Trophoblast cell (in vitro differentiated cells and primary cell): ENCODE results near the gene PRPH.

Experiments used
- DNase-seq, 2 donors: peaks; one replicate each; pipeline ENCODE4 v3.0.0-alpha.2; 2016
- H2AFZ ChIP-seq: 2 replicates; pipeline ENCODE4 v1.6.1; 2013; ENCODE audit warnings: low read length, moderate library complexity, mild to moderate bottlenecking; ENCODE audit not compliant: insufficient read depth, poor library complexity
- H2AK5ac ChIP-seq: 2 replicates; pipeline ENCODE4 v1.6.1; 2013; ENCODE audit warnings: mild to moderate bottlenecking, low read length
- H2BK120ac ChIP-seq: 2 replicates; pipeline ENCODE4 v1.6.1; 2013; ENCODE audit warnings: low read length, mild to moderate bottlenecking, moderate library complexity; ENCODE audit not compliant: insufficient read depth, poor library complexity
- H2BK12ac ChIP-seq: 2 replicates; pipeline ENCODE4 v1.6.1; 2013; ENCODE audit warnings: mild to moderate bottlenecking, low read length, moderate library complexity
- H2BK5ac ChIP-seq: 2 replicates; pipeline ENCODE4 v1.6.1; 2013; ENCODE audit warnings: low read length, low read depth, moderate library complexity, mild to moderate bottlenecking; ENCODE audit not compliant: poor library complexity
- H3K14ac ChIP-seq: 2 replicates; pipeline ENCODE4 v1.6.1; 2013; ENCODE audit warnings: mild to moderate bottlenecking, low read length
- H3K18ac ChIP-seq: 2 replicates; pipeline ENCODE4 v1.6.1; 2013; ENCODE audit warnings: mild to moderate bottlenecking, low read length
- H3K23ac ChIP-seq: 2 replicates; pipeline ENCODE4 v1.6.1; 2013; ENCODE audit warnings: low read length
- H3K27ac ChIP-seq: 2 replicates; pipeline ENCODE4 v1.5.1; 2013; ENCODE audit warnings: low read depth, mild to moderate bottlenecking, inconsistent platforms, low read length, moderate library complexity
- H3K27me3 ChIP-seq: 2 replicates; pipeline ENCODE4 v1.6.1; 2013; ENCODE audit warnings: inconsistent platforms, mild to moderate bottlenecking, low read length, moderate library complexity; ENCODE audit not compliant: insufficient read depth
- H3K36me3 ChIP-seq, 2 experiments: 1 replicate in 1 of 2; 2 replicates in 1 of 2; pipeline ENCODE4 v1.6.1; 2013; ENCODE audit warnings: low read length in 2 of 2, mild to moderate bottlenecking in 2 of 2, moderate library complexity in 1 of 2; ENCODE audit not compliant: insufficient read depth in 2 of 2, control insufficient read depth in 1 of 2
- H3K4ac ChIP-seq: 2 replicates; pipeline ENCODE4 v1.6.1; 2013; ENCODE audit warnings: low read depth, mild to moderate bottlenecking, low read length, moderate library complexity
- H3K4me1 ChIP-seq, 2 experiments: 1 replicate in 1 of 2; 2 replicates in 1 of 2; pipeline ENCODE4 v1.6.1; 2013; ENCODE audit warnings: low read length in 2 of 2, mild to moderate bottlenecking in 2 of 2, moderate library complexity in 1 of 2; ENCODE audit not compliant: insufficient read depth in 2 of 2, control insufficient read depth in 1 of 2
- H3K4me2 ChIP-seq: 2 replicates; pipeline ENCODE4 v1.6.1; 2013; ENCODE audit warnings: inconsistent platforms, mild to moderate bottlenecking, low read length, moderate library complexity
- H3K4me3 ChIP-seq: 2 replicates; pipeline ENCODE4 v1.5.1; 2013; ENCODE audit warnings: mild to moderate bottlenecking, low read depth, low read length, inconsistent platforms
- H3K79me1 ChIP-seq: one replicate; pipeline ENCODE4 v1.6.1; 2013; ENCODE audit warnings: low read length
- H3K79me2 ChIP-seq: 2 replicates; pipeline ENCODE4 v1.6.1; 2013; ENCODE audit warnings: low read length, mild to moderate bottlenecking; ENCODE audit not compliant: control insufficient read depth, insufficient read depth, poor library complexity
- H3K9ac ChIP-seq: 2 replicates; pipeline ENCODE4 v1.6.1; 2013; ENCODE audit warnings: mild to moderate bottlenecking, low read length
- H3K9me3 ChIP-seq: 2 replicates; pipeline ENCODE4 v1.6.1; 2013; ENCODE audit warnings: low read depth, mild to moderate bottlenecking, control low read depth, inconsistent platforms, low read length; ENCODE audit not compliant: insufficient read depth
- H4K12ac ChIP-seq: 2 replicates; pipeline ENCODE4 v1.6.1; 2013; ENCODE audit warnings: low read depth, mild to moderate bottlenecking, low read length, moderate library complexity
- H4K8ac ChIP-seq: 2 replicates; pipeline ENCODE4 v1.6.1; 2013; ENCODE audit warnings: low read depth, mild to moderate bottlenecking, low read length, moderate library complexity
- H4K91ac ChIP-seq: one replicate; pipeline ENCODE4 v1.6.1; 2013; ENCODE audit warnings: low read depth, mild to moderate bottlenecking, low read length, moderate library complexity
- WGBS: extraction: QIAGEN DNeasy Blood & Tissue Kit; methylation state at CpG from one replicate; pipeline ENCODE4 v1.1.7; 2013; ENCODE audit warnings: missing lambda C conversion rate; ENCODE audit not compliant: insufficient read length, insufficient coverage; ENCODE audit errors: extremely low coverage; 5-methylcytosine and 5-hydroxymethylcytosine counted together

The PRPH gene

DNA sequence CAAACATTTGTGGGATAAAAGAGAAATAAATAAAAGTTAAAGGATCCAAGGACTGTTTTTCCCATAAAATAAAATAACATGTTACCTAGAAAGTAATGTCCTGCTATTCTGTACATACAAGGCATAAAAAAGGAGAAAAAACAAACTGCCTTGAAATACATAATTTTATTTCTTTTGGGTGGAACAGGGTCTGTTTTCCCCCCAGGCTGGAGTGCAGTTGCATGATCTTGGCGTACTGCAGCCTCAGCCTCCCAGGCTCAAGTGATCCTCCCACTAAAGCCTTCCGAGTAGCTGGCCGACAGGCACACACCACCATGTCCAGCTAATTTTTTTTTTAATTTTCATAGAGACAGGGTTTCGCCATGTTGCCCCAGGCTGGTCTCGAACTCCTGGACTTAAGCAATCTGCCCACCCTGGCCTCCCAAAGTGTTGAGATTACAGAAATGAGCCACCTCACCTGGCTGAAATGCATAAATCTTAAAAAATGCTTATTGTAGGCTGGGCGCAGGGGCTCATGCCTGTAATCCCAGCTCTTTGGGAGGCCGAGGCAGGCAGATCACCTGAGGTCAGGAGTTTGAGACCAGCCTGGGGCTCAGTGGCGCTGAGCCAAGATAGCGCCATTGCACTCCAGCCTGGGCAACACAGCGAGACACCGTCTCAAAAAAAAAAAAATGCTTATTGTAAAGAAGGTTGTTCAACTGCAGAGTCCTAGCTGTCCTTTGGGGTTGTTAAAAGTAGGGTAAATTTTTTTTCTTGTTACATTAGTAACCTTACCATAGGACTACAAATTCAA is 34.2 kb upstream of the PRPH start:
- peaks cover 14% of the 10 kb centered on the region for H3K79me2 ChIP-seq
- no peak overlapping the region for H3K14ac ChIP-seq
- no peak overlapping the region for H2BK120ac ChIP-seq
- H3K27ac ChIP-seq = no peak overlapping the region
- H3K23ac ChIP-seq = no peak overlapping the region
- H3K9me3 ChIP-seq = no peaks in the 10 kb centered on the region
- no peak overlapping the region for H4K91ac ChIP-seq
- no peak overlapping the region for H2BK12ac ChIP-seq
- no peak overlapping the region for H2AFZ ChIP-seq
- H3K4me3 ChIP-seq = no peak overlapping the region
- H4K8ac ChIP-seq = no peak overlapping the region
- no peak overlapping the region for H3K9ac ChIP-seq
- no peak overlapping the region for H2BK5ac ChIP-seq
- H3K4me2 ChIP-seq = no peak overlapping the region
- no peak overlapping the region for H2AK5ac ChIP-seq
- H3K27me3 ChIP-seq = no peaks in the 10 kb centered on the region
- H3K4ac ChIP-seq = no peak overlapping the region
- WGBS = no CpG with 5 or more reads among the region's 11 CpGs
- no peak overlapping the region for H3K18ac ChIP-seq
- DNase-seq = peak; percentile 91
- H3K4me1 ChIP-seq = no peaks in the 10 kb centered on the region
- H3K79me1 ChIP-seq = peaks cover 13% of the 10 kb centered on the region
- H3K36me3 ChIP-seq = no peaks in the 10 kb centered on the region
- no peak overlapping the region for H4K12ac ChIP-seq

DNA sequence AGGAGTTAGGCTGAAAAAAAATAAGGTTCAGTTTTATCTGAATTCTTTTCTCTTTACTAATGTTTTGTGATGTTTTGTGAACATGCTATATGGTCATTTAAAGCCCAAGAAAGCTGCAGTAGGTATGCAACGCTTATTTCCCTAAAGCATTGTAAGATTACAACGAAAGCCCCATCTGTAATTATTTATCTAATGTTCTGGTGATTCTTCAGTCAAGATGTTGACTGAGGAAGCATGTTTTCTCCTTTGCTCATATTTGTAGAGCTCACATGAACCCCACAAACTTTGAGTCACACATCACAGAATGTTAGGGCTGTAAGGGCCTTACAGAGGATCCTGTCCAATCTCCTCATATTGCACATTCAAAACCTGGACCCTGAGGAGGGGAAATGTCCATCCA is 33.2 kb upstream of the PRPH start:
- H2AFZ ChIP-seq = no peak overlapping the region
- no peak overlapping the region for H2BK120ac ChIP-seq
- H3K23ac ChIP-seq = no peak overlapping the region
- no peak overlapping the region for H3K14ac ChIP-seq
- no peak overlapping the region for H4K8ac ChIP-seq
- H3K79me1 ChIP-seq = peaks cover 15% of the 10 kb centered on the region
- peaks cover 3% of the 10 kb centered on the region in 2 experiments for H3K36me3 ChIP-seq
- no peaks in the 10 kb centered on the region for H3K27me3 ChIP-seq
- no peak overlapping the region for H4K91ac ChIP-seq
- H3K27ac ChIP-seq = no peak overlapping the region
- H4K12ac ChIP-seq = no peak overlapping the region
- H2BK12ac ChIP-seq = no peak overlapping the region
- peak in 1 of 2 donors; percentile 23 for DNase-seq
- peaks cover 0 to 3% of the 10 kb centered on the region in 2 experiments for H3K4me1 ChIP-seq
- WGBS = no CpG with 5 or more reads among the region's 2 CpGs
- H3K4me2 ChIP-seq = no peak overlapping the region
- H2BK5ac ChIP-seq = no peak overlapping the region
- H3K79me2 ChIP-seq = peaks cover 19% of the 10 kb centered on the region
- no peak overlapping the region for H3K18ac ChIP-seq
- no peak overlapping the region for H3K4me3 ChIP-seq
- no peak overlapping the region for H3K9ac ChIP-seq
- no peaks in the 10 kb centered on the region for H3K9me3 ChIP-seq
- H3K4ac ChIP-seq = no peak overlapping the region
- H2AK5ac ChIP-seq = no peak overlapping the region

DNA sequence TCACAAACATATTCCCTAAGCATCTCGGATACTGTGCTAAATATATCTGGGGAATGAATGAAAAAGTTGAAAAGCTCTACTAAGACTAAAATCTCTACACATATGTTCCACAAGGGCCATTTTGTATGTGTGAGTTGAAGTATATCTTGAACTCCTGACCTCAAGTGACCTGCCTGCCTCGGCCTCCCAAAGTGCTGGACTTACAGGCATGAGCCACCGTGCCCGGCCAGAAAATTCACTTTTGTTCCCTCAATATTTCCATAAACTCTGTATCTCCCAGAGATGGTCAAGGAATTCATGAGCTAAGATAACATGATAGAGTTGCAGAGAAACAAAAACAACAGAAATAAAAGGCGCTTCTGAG is 31.6 kb upstream of the PRPH start:
- H2BK5ac ChIP-seq = no peak overlapping the region
- H4K12ac ChIP-seq = no peak overlapping the region
- H3K9ac ChIP-seq = no peak overlapping the region
- H3K9me3 ChIP-seq = no peaks in the 10 kb centered on the region
- no peaks in the 10 kb centered on the region for H3K27me3 ChIP-seq
- no peak overlapping the region for H4K91ac ChIP-seq
- H3K27ac ChIP-seq = no peak overlapping the region
- peaks cover 11 to 14% of the 10 kb centered on the region in 2 experiments for H3K4me1 ChIP-seq
- no peak overlapping the region for H2BK120ac ChIP-seq
- H3K4me2 ChIP-seq = peak overlapping the region; percentile 23
- H3K14ac ChIP-seq = no peak overlapping the region
- WGBS = no CpG with 5 or more reads among the region's 5 CpGs
- peaks cover 10% of the 10 kb centered on the region in 2 experiments for H3K36me3 ChIP-seq
- peaks cover 15% of the 10 kb centered on the region for H3K79me1 ChIP-seq
- no peak overlapping the region for H3K18ac ChIP-seq
- H2AK5ac ChIP-seq = no peak overlapping the region
- no peak overlapping the region for H4K8ac ChIP-seq
- no peak overlapping the region for H3K4ac ChIP-seq
- H3K79me2 ChIP-seq = peaks cover 28% of the 10 kb centered on the region
- DNase-seq = no peak
- no peak overlapping the region for H3K23ac ChIP-seq
- no peak overlapping the region for H2BK12ac ChIP-seq
- no peak overlapping the region for H2AFZ ChIP-seq
- no peak overlapping the region for H3K4me3 ChIP-seq

DNA sequence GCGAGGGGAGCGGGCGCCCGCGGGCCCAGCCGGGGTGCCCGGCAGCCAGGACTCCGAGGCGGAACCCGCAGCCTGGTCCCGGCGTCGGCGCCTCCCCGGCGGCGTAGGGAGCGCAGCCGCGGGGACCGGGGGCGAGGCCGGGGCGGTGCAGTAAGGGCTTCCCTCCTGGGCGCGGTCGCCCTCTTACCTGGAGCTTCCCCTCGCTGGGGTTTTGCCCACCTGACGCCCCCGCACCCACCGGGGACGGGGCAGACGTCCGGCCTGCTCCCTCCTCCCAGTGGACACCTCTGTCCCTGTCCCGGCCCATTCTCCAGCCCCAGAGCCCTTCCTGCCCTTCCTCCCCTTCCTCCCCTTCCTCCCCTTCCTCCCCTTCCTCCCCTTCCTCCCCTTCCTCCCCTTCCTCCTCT is 30.5 kb upstream of the PRPH start:
- H3K9ac ChIP-seq = peak overlapping the region; percentile 61
- peak overlapping the region; percentile 95 for H3K4ac ChIP-seq
- no CpG with 5 or more reads among the region's 35 CpGs for WGBS
- DNase-seq = peak in 1 of 2 donors; percentile 54
- H2AFZ ChIP-seq = peak overlapping the region; percentile 75
- H3K27ac ChIP-seq = peak overlapping the region; percentile 84
- H3K14ac ChIP-seq = peak overlapping the region; percentile 95
- H3K23ac ChIP-seq = no peak overlapping the region
- H4K91ac ChIP-seq = peak overlapping the region; percentile 98
- H3K36me3 ChIP-seq = peaks cover 14% of the 10 kb centered on the region in 2 experiments
- peak overlapping the region; percentile 85 for H3K4me3 ChIP-seq
- H2BK120ac ChIP-seq = peak overlapping the region; percentile 90
- H4K12ac ChIP-seq = peak overlapping the region; percentile 95
- H3K9me3 ChIP-seq = no peaks in the 10 kb centered on the region
- no peak overlapping the region for H2BK12ac ChIP-seq
- no peaks in the 10 kb centered on the region for H3K27me3 ChIP-seq
- peak overlapping the region; percentile 3 for H2AK5ac ChIP-seq
- peak overlapping the region; percentile 91 for H3K18ac ChIP-seq
- peaks cover 11 to 14% of the 10 kb centered on the region in 2 experiments for H3K4me1 ChIP-seq
- peaks cover 15% of the 10 kb centered on the region for H3K79me1 ChIP-seq
- peaks cover 28% of the 10 kb centered on the region for H3K79me2 ChIP-seq
- H4K8ac ChIP-seq = peak overlapping the region; percentile 95
- peak overlapping the region; percentile 61 for H3K4me2 ChIP-seq
- H2BK5ac ChIP-seq = peak overlapping the region; percentile 81
